BJ (cell line): ENCODE measurements around the gene ARID5B. TPM values are rescaled to one million over a fixed set of nuclear protein-coding genes. Genes with fewer than 3 reads are reported as not detected.

Experiments
- CTCF ChIA-PET: fragments of 350-600 bp; formaldehyde crosslinking; extraction: SDS; loops from one replicate; lab custom pipeline; 2021; ENCODE audit warnings: antibody characterized with exemption, inconsistent platforms; lab: Yijun Ruan, JAX
- POLR2A ChIA-PET: fragments of 300-600 bp; sonication (Branson Sonifier 250); formaldehyde crosslinking; extraction: SDS; loops from one replicate; lab custom pipeline; 2021; ENCODE audit warnings: antibody characterized with exemption; lab: Charles Lee
- DNase-seq: peaks from one replicate; pipeline ENCODE4 v3.0.0-alpha.2; 2011; ENCODE audit warnings: low read depth
- H3K27me3 ChIP-seq: 2 replicates; pipeline ENCODE4 v1.6.0; 2011; ENCODE audit warnings: low read length; ENCODE audit not compliant: control insufficient read depth, insufficient read depth
- H3K36me3 ChIP-seq: 2 replicates; pipeline ENCODE4 v1.5.1; 2011; ENCODE audit warnings: low read length; ENCODE audit not compliant: control insufficient read depth, insufficient read depth
- H3K4me3 ChIP-seq: 2 replicates; pipeline ENCODE4 v1.5.1; 2011; ENCODE audit warnings: low read depth, mild to moderate bottlenecking, control low read depth, low read length
- polyA plus RNA-seq: library from polyadenylated mRNA; depleted of rRNA; stranded (reverse); fragments of >200 nt; gene quantifications from 2 replicates; pipeline ENCODE4 v1.2.3, GENCODE V29; 2011
- TF ChIP-seq, protein P1 (sequence below): IDR thresholded peaks from 2 replicates; pipeline ENCODE4 v1.5.1; 2011; ENCODE audit warnings: low read depth, mild to moderate bottlenecking, control low read depth, inconsistent platforms, low read length, moderate library complexity; ENCODE audit not compliant: insufficient read depth

Gene ARID5B
- polyA plus RNA-seq, 1 experiment: 73.8 TPM

DNA sequence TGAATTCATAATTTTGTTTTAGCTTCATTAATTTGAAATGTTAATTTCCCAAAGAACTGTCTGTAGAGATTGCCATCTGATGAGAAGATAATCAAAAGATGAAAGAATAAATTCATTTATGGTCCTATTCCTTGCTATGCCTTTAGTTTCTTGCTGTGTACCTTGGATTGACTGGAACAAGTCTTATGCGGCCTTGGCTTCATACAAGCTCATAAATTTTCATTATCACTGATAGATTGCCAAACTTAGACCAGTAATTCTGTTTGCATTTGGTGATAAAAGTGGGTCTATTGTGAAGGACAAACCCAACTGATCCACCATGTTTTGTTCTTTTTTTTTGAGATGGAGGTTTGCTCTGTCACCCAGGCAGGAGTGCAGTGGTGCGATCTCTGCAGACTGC, 48.2 kb downstream of the ARID5B start:
- ChIA-PET POLR2A (no interaction called here), CTCF (interaction anchor here (0.6 kb wide), 1 partner anchor 199 kb away, joined by 3 read pairs; no protein-coding TSS in a partner anchor)
- TF ChIP-seq, protein P1, sequence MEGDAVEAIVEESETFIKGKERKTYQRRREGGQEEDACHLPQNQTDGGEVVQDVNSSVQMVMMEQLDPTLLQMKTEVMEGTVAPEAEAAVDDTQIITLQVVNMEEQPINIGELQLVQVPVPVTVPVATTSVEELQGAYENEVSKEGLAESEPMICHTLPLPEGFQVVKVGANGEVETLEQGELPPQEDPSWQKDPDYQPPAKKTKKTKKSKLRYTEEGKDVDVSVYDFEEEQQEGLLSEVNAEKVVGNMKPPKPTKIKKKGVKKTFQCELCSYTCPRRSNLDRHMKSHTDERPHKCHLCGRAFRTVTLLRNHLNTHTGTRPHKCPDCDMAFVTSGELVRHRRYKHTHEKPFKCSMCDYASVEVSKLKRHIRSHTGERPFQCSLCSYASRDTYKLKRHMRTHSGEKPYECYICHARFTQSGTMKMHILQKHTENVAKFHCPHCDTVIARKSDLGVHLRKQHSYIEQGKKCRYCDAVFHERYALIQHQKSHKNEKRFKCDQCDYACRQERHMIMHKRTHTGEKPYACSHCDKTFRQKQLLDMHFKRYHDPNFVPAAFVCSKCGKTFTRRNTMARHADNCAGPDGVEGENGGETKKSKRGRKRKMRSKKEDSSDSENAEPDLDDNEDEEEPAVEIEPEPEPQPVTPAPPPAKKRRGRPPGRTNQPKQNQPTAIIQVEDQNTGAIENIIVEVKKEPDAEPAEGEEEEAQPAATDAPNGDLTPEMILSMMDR: no peak
- Histone ChIP-seq H3K36me3 (peaks cover 1% of the 10 kb centered on the region), H3K4me3 (no peak overlapping the region), H3K27me3 (no peaks in the 10 kb centered on the region)
- no peak for DNase-seq

DNA sequence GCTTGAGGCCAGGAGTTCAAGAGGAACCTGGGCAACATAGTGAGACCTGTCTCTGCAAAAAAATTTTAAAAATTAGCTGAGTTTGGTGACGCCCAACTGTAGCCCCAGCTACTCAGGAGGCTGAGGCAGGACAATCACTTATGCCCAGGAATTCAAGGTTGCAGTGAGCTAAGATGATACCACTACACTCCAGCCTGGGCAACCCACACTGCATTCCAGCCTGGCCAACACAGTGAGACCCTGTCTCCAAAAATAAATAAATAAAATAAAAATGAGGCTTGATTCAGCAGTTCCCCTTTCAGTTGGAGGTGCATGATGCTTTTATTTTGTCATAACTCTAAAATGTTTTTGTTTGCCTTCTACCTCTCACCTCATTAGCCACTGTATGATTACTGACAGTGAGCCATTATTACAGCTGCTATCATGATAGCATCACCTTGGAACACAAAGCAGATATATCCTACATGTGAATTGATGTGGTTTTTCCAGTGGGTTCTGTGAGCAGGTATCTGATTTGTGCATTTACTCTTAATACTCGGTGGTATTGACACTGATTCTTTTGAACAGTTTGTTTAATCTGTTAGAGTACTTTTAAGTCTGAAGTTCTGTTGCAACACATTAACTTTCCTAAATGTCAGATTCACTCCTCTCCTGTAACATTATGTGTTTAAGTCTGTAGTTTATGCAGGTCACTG, 49.1 kb downstream of the ARID5B start:
- CTCF ChIA-PET: no interaction called here
- Histone ChIP-seq H3K4me3 (no peak overlapping the region), H3K27me3 (no peaks in the 10 kb centered on the region), H3K36me3 (peaks cover 1% of the 10 kb centered on the region)
- DNase-seq: no peak
- POLR2A ChIA-PET: no interaction called here
- TF ChIP-seq, protein P1: no peak

DNA sequence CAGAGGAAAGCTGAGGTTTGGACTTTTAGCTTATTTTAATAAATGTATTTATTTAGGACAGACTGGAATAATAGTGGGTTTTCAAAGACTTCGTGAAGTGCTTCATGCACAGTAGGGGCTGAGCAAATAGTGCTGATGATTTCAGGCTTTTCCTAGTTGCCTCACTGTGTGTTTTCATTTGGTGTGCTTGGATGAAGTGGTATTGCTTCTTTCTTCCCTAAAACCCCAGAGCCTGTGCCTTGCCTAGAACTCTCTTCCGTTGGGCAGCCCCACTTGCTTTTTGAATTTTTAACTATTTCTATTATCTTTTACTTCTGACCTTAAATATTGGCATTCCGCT, 49.6 kb downstream of the ARID5B start:
- TF ChIP-seq, protein P1: no peak
- CTCF ChIA-PET: no interaction called here
- Histone ChIP-seq H3K27me3 (no peaks in the 10 kb centered on the region), H3K36me3 (peaks cover 1% of the 10 kb centered on the region), H3K4me3 (no peak overlapping the region)
- no peak for DNase-seq
- POLR2A ChIA-PET: no interaction called here

DNA sequence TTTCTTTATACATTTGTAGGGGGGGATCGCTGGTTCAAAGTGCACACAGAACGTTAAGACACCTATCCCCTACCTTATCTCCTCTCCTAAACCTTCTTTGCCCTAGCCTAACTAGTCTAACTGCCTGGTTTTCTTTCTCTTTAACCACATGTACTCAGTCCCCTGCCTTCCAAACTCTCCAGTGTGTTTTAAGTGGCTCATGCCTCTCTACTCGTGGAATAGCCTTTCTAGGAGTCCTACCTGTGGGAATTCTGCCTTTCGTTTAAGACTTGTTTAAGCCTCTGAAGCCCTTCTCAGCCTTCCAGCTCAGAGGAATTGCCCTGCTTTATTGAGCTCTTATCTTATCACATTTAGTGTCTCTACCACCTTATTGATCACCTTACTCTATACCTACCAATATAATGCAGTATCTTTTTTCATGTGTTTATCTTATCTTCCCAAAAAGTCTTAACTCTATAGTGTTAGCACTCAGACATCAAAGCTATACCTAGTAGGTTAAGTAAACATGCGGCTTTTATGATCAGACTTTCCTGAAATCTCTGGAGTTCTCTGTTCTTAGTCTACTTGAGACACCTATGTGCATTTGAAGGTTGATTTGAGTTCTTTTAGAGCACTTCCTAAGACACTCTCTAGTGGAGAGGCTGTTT, 50.7 kb downstream of the ARID5B start:
- H3K36me3 ChIP-seq: peaks cover 1% of the 10 kb centered on the region

DNA sequence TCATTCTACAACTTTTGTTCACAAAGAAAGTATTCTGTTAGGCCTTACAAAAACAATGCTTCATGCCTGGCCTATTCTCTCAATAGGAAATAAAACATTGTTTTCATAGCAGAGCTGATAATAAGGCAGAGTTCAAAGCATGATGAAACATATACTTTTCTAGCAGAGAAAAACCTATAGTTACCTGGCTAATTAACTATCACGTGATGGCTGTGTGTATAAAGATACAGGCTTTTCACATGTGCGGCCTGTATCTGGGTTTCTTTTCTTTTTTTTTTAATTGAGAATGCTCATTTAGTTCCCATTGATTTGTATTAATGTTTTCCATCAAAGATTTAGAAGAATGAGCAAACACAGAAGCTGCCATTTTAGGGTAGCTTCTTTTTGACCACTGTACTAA, 51.7 kb downstream of the ARID5B start:
- TF ChIP-seq, protein P1: no peak
- POLR2A ChIA-PET: no interaction called here
- H3K4me3 ChIP-seq: no peak overlapping the region

More for the DNA sequence above, 50.7 kb downstream of the ARID5B start:
- H3K4me3 ChIP-seq: no peak overlapping the region
- TF ChIP-seq, protein P1: no peak
- ChIA-PET CTCF (interaction anchor here (0.6 kb wide), 1 partner anchor 8 kb away, joined by 4 read pairs; no protein-coding TSS in a partner anchor), POLR2A (no interaction called here)
- DNase-seq: no peak
- H3K27me3 ChIP-seq: no peaks in the 10 kb centered on the region

More for the DNA sequence above, 51.7 kb downstream of the ARID5B start:
- Histone ChIP-seq H3K27me3 (no peaks in the 10 kb centered on the region), H3K36me3 (peaks cover 1% of the 10 kb centered on the region)
- CTCF ChIA-PET: no interaction called here
- DNase-seq: no peak
